ENCODE data around the gene PAM. TPM values are rescaled to one million over a fixed set of nuclear protein-coding genes. Genes with fewer than 3 reads are reported as not detected.

Gene PAM
- total and polyA plus RNA-seq, 2 of the 8 experiments (the other 6 are each of a cell fraction or from before 2014, with no cell fraction given), result 30.4 to 67.8 TPM

- TF ChIP-seq CHD7 (IDR thresholded peaks at IDR 0.05; ENCODE audit: insufficient replicate concordance, low read length) (no peak), PHF8 (conservative IDR thresholded peaks at IDR 0.05; ENCODE audit: low read depth, low read length) (no peak)
Measured at GRCh38 chr5:102986074-102986473, 231.0 kb downstream of the PAM start (continued).

Data from H1 (cell line).